K562 (cell line): ENCODE measurements around the gene TTC23L. TPM values are rescaled to one million over a fixed set of nuclear protein-coding genes. Genes with fewer than 3 reads are reported as not detected.

Experiments used
- BRD9 ChIP-seq: fragments of 450-650 bp; IDR thresholded peaks from 2 replicates; pipeline ENCODE4 v1.6.1; 2018; ENCODE audit warnings: low read depth; ENCODE audit not compliant: partially characterized antibody
- CBFB ChIP-seq: sonication (generic); formaldehyde crosslinking; IDR thresholded peaks from 2 replicates; pipeline ENCODE4 v1.4.0; 2020; ENCODE audit warnings: mild to moderate bottlenecking, missing genetic modification reagents
- CC2D1A ChIP-seq: fragments of 450-650 bp; IDR thresholded peaks from 2 replicates; pipeline ENCODE4 v1.6.1; 2017; ENCODE audit warnings: mild to moderate bottlenecking
- CCAR2 ChIP-seq: fragments of 200-400 bp; formaldehyde crosslinking; IDR thresholded peaks from 2 replicates; pipeline ENCODE4 v1.6.1; 2017; ENCODE audit warnings: mild to moderate bottlenecking, low read depth, low read length
- CXXC5 ChIP-seq: fragments of 250-450 bp; sonication (Bioruptor Pico); IDR thresholded peaks from 2 replicates; pipeline ENCODE4 v1.8.0; 2022; ENCODE audit warnings: inconsistent platforms, mild to moderate bottlenecking, moderate library complexity
- DEAF1 ChIP-seq: fragments of 450-650 bp; formaldehyde crosslinking; IDR thresholded peaks from 2 replicates; pipeline ENCODE4 v1.4.0; 2020; ENCODE audit warnings: mild to moderate bottlenecking, moderate library complexity
- HMGN3 ChIP-seq: IDR thresholded peaks from 2 replicates; pipeline ENCODE4 v1.6.1; 2011; ENCODE audit warnings: borderline replicate concordance, low read depth, mild to moderate bottlenecking, mixed read lengths, low read length; ENCODE audit not compliant: insufficient read length; ENCODE audit errors: extremely low read depth
- HNRNPL ChIP-seq: fragments of 200-400 bp; formaldehyde crosslinking; IDR thresholded peaks from 2 replicates; pipeline ENCODE4 v1.6.1; 2017; ENCODE audit warnings: low read depth, mild to moderate bottlenecking, low read length
- KDM5B ChIP-seq: fragments of 200-600 bp; sonication (generic); IDR thresholded peaks from 2 replicates; pipeline ENCODE4 v1.6.1; 2012; ENCODE audit warnings: low read depth, mild to moderate bottlenecking, moderate library complexity, low read length, control low read depth, inconsistent platforms; ENCODE audit not compliant: insufficient replicate concordance
- LARP7 ChIP-seq: fragments of 450-650 bp; IDR thresholded peaks from 2 replicates; pipeline ENCODE4 v1.6.1; 2016
- POLR2B ChIP-seq: fragments of 450-650 bp; IDR thresholded peaks from 2 replicates; pipeline ENCODE4 v1.6.1; 2018; ENCODE audit warnings: low read depth; ENCODE audit not compliant: partially characterized antibody
- PTRF ChIP-seq: fragments of 450-650 bp; IDR thresholded peaks from 2 replicates; pipeline ENCODE4 v1.6.1; 2016; ENCODE audit warnings: mild to moderate bottlenecking, missing genetic modification characterization, missing compliant biosample characterization
- RBM39 ChIP-seq: fragments of 200-400 bp; formaldehyde crosslinking; optimal IDR thresholded peaks from 2 replicates; pipeline ENCODE3; 2018; ENCODE audit warnings: low read depth, low read length
- RCOR1 ChIP-seq, 2 experiments: IDR thresholded peaks; 2 replicates each; pipeline ENCODE4 v1.6.1; 2012; ENCODE audit warnings: low read depth in 2 of 2, low read length in 2 of 2, borderline replicate concordance in 1 of 2, improper control_type of control experiment in 1 of 2
- RNF219 ChIP-seq: fragments of 250-450 bp; sonication (Bioruptor Pico); IDR thresholded peaks from 2 replicates; pipeline ENCODE4 v1.5.0; 2022; ENCODE audit warnings: mild to moderate bottlenecking
- SETDB1 ChIP-seq: IDR thresholded peaks from one replicate; pipeline ENCODE4 v1.6.1; 2012; ENCODE audit warnings: low read length, control low read depth, inconsistent platforms
- SMAD3 ChIP-seq: fragments of 450-650 bp; formaldehyde crosslinking; conservative IDR thresholded peaks from 2 replicates; pipeline ENCODE4 v1.4.0; 2020; ENCODE audit warnings: mild to moderate bottlenecking
- ZBTB12 ChIP-seq: fragments of 250-450 bp; sonication (Bioruptor Pico); IDR thresholded peaks from 2 replicates; pipeline ENCODE4 v1.4.0; 2020
- ZBTB5 ChIP-seq: fragments of 450-650 bp; IDR thresholded peaks from 2 replicates; pipeline ENCODE4 v1.6.1; 2017; ENCODE audit warnings: antibody characterized with exemption
- ZFP1 ChIP-seq: fragments of 450-650 bp; formaldehyde crosslinking; IDR thresholded peaks from 2 replicates; pipeline ENCODE4 v1.4.0; 2020; ENCODE audit warnings: mild to moderate bottlenecking, mixed read lengths
- ZNF232 ChIP-seq: sonication (generic); formaldehyde crosslinking; IDR thresholded peaks from 2 replicates; pipeline ENCODE4 v1.8.0; 2022; ENCODE audit warnings: mild to moderate bottlenecking, missing genetic modification reagents
- ZNF347 ChIP-seq: fragments of 450-650 bp; formaldehyde crosslinking; IDR thresholded peaks from 2 replicates; pipeline ENCODE4 v1.4.0; 2020; ENCODE audit warnings: low read depth, mild to moderate bottlenecking, moderate library complexity
- ZNF431 ChIP-seq: sonication (generic); formaldehyde crosslinking; IDR thresholded peaks from 2 replicates; pipeline ENCODE4 v1.8.0; 2022; ENCODE audit warnings: mild to moderate bottlenecking, missing genetic modification reagents
- polyA plus RNA-seq, 8 experiments: library from polyadenylated mRNA; depleted of rRNA in 4 of 8; stranded (reverse) in 5 of 8; unstranded in 3 of 8; fragments of >200 nt; fragmentation: Nextera tagmentation in 2 of 8; fragmentation: Illumina TruSeq in 1 of 8; extraction: Ambion mirVana in 2 of 8; extraction: Trizol in 1 of 8; gene quantifications; 2 replicates each; pipeline versions ENCODE4 v1.2.1 to v1.2.3, GENCODE V29; 2011 to 2014; ENCODE audit warnings: inconsistent platforms in 1 of 8, missing spikeins in 1 of 8
- total RNA-seq, 7 experiments: library from RNA; depleted of rRNA in 6 of 7; stranded (reverse); fragments of >200 nt in 6 of 7; fragmentation: Illumina TruSeq in 2 of 7; extraction: Trizol in 2 of 7; gene quantifications; 2 replicates each; pipeline versions ENCODE4 v1.2.1 to v1.2.3, GENCODE V29; 2011 to 2021; ENCODE audit warnings: low replicate concordance in 1 of 7

Gene TTC23L
- total and polyA plus RNA-seq, 9 of the 15 experiments (the other 6 are each of a cell fraction or from before 2014, with no cell fraction given) = 0.03 to 0.32 (median 0.14) TPM; not detected in 2

GRCh38 chr5:34929720-34930461 lies 90.9 kb downstream of the TTC23L start (continued):
- no peak for TF ChIP-seq RNF219 (CRISPR knock-in tag)
- TF ChIP-seq CCAR2 = no peak
- no peak for TF ChIP-seq ZNF347 (CRISPR knock-in tag)
- peak; percentile 27 for TF ChIP-seq BRD9
- no peak for TF ChIP-seq HMGN3
- no peak for TF ChIP-seq CBFB (CRISPR knock-in tag)
- no peak for TF ChIP-seq RBM39
- TF ChIP-seq ZNF431 (CRISPR knock-in tag) = no peak
- peak; percentile 53 for TF ChIP-seq KDM5B
- TF ChIP-seq POLR2B = peak; percentile 47
- TF ChIP-seq SMAD3 = no peak
- no peak for TF ChIP-seq ZBTB5
- 0 out of 2 replicates have a peak, but pooled peaks have one; percentile 51 for TF ChIP-seq CXXC5 (CRISPR knock-in tag)
- TF ChIP-seq HNRNPL = peak; percentile 85; the same call in 1 of the 2 replicates
- no peak for TF ChIP-seq ZBTB12 (CRISPR knock-in tag)
- no peak for TF ChIP-seq DEAF1 (CRISPR knock-in tag)
- TF ChIP-seq SETDB1 = no peak
- TF ChIP-seq ZFP1 (CRISPR knock-in tag) = no peak
- no peak for TF ChIP-seq ZNF232 (CRISPR knock-in tag)
- TF ChIP-seq CC2D1A = no peak
- peak; percentile 79; the same call in 1 of the 2 replicates for TF ChIP-seq LARP7
- no peak for TF ChIP-seq PTRF (tag)
- TF ChIP-seq RCOR1 (IDR thresholded peaks at IDR 0.05; ENCODE audit: borderline replicate concordance in 1 of 2, low read depth in 2 of 2, low read length in 2 of 2) = no peak
